MCF 10A (cell line): Measurements from ENCODE around the gene GTPBP6. TPM values are rescaled to one million over a fixed set of nuclear protein-coding genes. Genes with fewer than 3 reads are reported as not detected.

ENCODE experiments used
- BruUV-seq: library from RNA; stranded (reverse); fragments of 400-500 nt; replicated peaks from 2 replicates; lab custom pipeline; 2021; lab: Mats Ljungman, UMichigan
- CTCF ChIA-PET: fragments of 300-600 bp; sonication (Branson Sonifier 250); formaldehyde crosslinking; extraction: SDS; loops from one replicate; lab custom pipeline; 2021; ENCODE audit warnings: antibody characterized with exemption, inconsistent platforms; lab: Yijun Ruan, JAX
- POLR2A ChIA-PET: fragments of 300-600, 350-650 bp; sonication (Branson Sonifier 250); formaldehyde crosslinking; extraction: SDS; loops from one replicate; lab custom pipeline; 2020; ENCODE audit warnings: antibody characterized with exemption, inconsistent platforms; lab: Yijun Ruan, JAX
- DNase-seq: peaks from one replicate; pipeline ENCODE4 v3.0.0-alpha.2; 2018; ENCODE audit not compliant: unreplicated experiment
- H3K27ac Mint-ChIP-seq: one replicate; pipeline ENCODE4 v1.8.0; 2022; ENCODE audit warnings: mild to moderate bottlenecking, low read depth, mixed read lengths; ENCODE audit not compliant: unreplicated experiment
- H3K27me3 Mint-ChIP-seq: one replicate; pipeline ENCODE4 v1.8.0; 2022; ENCODE audit warnings: mixed read lengths; ENCODE audit not compliant: insufficient read depth, unreplicated experiment
- H3K36me3 Mint-ChIP-seq: one replicate; pipeline ENCODE4 v1.8.0; 2022; ENCODE audit warnings: mild to moderate bottlenecking, moderate library complexity, mixed read lengths; ENCODE audit not compliant: insufficient read depth, unreplicated experiment
- H3K4me1 Mint-ChIP-seq: one replicate; pipeline ENCODE4 v1.8.0; 2022; ENCODE audit warnings: mixed read lengths; ENCODE audit not compliant: insufficient read depth, unreplicated experiment
- H3K4me3 Mint-ChIP-seq: one replicate; pipeline ENCODE4 v1.8.0; 2022; ENCODE audit warnings: mild to moderate bottlenecking, moderate library complexity, mixed read lengths; ENCODE audit not compliant: unreplicated experiment
- H3K9me3 Mint-ChIP-seq: one replicate; pipeline ENCODE4 v1.8.0; 2022; ENCODE audit warnings: mixed read lengths; ENCODE audit not compliant: unreplicated experiment
- intact Hi-C: fragments of 100-400 bp; cut with micrococcal nuclease; formaldehyde crosslinking; loops from 2 replicates; pipeline ENCODE4 v1.14.1; 2022
- total RNA-seq: library from RNA; stranded (reverse); gene quantifications from 2 replicates; pipeline ENCODE4 v1.2.3, GENCODE V29; 2022
- TF ChIP-seq, protein P1 (sequence below): fragments of 200-600 bp; IDR thresholded peaks from one replicate; pipeline ENCODE4 v1.8.0; 2022; ENCODE audit warnings: antibody characterized with exemption, mild to moderate bottlenecking; ENCODE audit not compliant: unreplicated experiment

GTPBP6 gene
- total RNA-seq, 1 experiment from 2014 or later, result 73.4 TPM

DNA sequence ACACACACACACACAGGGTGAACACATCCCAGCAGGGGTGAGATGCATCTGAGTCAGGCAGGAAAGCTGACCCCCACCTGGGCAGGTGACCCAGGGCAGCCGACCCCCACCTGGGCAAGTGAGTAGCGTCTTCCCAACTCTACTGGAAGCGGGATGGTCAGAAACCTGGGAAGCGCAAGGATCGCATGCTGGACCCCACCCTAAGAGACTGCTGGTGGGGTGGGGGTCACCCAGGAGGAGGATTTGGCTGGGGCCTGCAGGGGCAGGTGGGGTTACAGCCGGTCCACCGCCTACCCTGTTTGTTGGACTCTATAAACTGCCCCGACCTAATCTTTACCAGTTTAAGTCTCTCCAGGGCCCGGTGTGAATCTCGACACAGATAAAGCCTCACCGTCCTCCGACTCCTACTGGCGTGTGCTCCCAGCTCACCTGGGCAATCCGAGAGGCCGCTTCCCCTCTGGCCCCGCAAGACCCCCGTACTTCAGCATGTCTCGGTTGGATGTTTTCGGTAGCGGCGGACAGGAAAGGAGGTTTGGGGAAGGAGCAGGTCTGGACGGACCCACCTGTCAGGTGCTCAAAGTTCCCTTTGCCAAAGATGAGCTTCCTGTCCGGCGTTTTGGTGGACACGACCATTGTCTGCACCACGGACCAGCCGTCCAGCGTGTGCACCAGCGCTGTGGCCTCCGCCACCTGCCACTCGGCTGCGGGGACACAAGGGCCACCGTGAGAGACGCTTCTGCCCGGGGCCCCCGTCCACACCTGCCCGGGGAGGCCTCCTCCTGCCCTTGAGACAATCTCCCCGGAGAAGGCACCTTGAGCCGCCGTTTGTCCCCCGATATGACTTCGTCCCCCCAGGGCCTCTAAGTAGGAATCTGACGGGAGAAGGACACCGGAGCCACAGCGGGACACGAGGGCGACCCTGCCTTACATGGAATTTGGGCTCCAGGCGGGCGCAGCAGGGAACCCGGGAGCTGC is 2.0 kb downstream of the GTPBP6 start:
- TSS peak; percentile 6 for BruUV-seq
- Mint-ChIP-seq H3K4me3 (peak overlapping the region; percentile 72), H3K27me3 (no peaks in the 10 kb centered on the region), H3K4me1 (no peaks in the 10 kb centered on the region), H3K27ac (no peak overlapping the region), H3K36me3 (peaks cover 49% of the 10 kb centered on the region), H3K9me3 (no peaks in the 10 kb centered on the region)
- POLR2A ChIA-PET, result no interaction called here
- no peak for DNase-seq
- intact Hi-C loops, result no loop called here
- CTCF ChIA-PET, result no interaction called here
- TF ChIP-seq, protein P1, sequence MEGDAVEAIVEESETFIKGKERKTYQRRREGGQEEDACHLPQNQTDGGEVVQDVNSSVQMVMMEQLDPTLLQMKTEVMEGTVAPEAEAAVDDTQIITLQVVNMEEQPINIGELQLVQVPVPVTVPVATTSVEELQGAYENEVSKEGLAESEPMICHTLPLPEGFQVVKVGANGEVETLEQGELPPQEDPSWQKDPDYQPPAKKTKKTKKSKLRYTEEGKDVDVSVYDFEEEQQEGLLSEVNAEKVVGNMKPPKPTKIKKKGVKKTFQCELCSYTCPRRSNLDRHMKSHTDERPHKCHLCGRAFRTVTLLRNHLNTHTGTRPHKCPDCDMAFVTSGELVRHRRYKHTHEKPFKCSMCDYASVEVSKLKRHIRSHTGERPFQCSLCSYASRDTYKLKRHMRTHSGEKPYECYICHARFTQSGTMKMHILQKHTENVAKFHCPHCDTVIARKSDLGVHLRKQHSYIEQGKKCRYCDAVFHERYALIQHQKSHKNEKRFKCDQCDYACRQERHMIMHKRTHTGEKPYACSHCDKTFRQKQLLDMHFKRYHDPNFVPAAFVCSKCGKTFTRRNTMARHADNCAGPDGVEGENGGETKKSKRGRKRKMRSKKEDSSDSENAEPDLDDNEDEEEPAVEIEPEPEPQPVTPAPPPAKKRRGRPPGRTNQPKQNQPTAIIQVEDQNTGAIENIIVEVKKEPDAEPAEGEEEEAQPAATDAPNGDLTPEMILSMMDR, result no peak

DNA sequence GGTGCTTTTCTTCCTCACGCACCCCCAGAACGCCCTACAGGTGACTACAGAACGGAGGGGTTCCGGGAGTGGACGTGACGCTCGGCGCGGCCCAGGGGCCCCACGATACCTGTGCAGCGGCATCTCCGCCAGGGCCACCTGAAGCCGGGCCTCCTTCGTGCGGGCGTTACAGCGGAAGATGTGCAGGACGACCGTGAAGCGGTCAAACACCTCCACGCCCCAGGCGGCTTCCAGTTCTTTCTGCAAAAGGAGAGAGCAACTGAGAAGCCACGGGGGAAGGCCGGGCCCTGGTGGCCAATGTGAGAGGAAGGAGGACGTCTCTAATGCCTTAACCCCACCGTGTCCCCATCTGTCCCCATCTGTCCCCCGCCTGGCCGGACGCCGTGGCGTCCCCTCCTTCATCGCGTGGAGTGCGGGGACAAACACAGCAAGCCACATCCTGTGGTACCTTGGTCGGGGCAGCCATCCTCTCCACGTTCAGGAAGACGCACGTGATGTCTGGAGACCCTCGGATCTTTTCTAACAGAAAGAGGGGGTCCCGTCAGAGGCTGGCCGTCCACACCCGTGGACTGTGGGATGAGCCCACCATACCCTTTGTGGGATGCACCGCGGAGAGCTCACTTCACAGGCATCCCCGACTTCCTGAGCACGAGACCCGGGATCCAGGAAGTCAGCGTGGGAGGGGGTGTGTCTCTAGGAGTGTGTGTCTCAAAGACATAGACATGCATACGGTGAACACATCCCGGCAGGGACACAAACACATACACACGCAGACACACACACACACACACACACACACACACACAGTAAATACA is 3.6 kb downstream of the GTPBP6 start:
- ChIA-PET CTCF (no interaction called here), POLR2A (no interaction called here)
- Mint-ChIP-seq H3K4me1 (no peaks in the 10 kb centered on the region), H3K27me3 (no peaks in the 10 kb centered on the region), H3K9me3 (no peaks in the 10 kb centered on the region), H3K36me3 (peaks cover 52% of the 10 kb centered on the region), H3K4me3 (no peak overlapping the region), H3K27ac (no peak overlapping the region)
- no peak for DNase-seq
- intact Hi-C loops, result no loop called here
- TF ChIP-seq, protein P1, result no peak
- BruUV-seq, result TSS peak; percentile 6

DNA sequence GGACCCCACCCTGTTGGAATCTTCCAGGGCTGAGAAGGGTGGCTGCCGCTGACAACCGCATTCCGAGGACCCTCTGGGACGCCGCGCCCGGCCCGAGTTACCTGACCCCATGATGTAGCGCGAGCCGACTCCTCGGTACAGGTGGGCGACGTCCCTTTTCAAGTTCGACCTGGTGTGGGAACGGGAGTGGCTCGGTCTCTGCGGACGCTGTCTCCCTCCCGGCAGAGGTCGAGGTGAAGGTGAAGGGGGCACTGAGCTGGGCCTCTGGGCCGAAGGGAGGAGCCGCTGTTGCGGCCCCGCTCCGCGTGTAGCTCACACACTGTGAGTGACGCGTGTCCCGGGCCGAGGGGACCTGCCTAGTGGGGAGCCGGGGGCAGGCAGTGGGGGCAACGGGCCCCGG is 4.5 kb downstream of the GTPBP6 start:
- ChIA-PET CTCF (no interaction called here), POLR2A (no interaction called here)

More for the DNA sequence above, 4.5 kb downstream of the GTPBP6 start:
- no peak overlapping the region for H3K27ac Mint-ChIP-seq
- intact Hi-C loops, result no loop called here
- H3K27me3 Mint-ChIP-seq, result no peaks in the 10 kb centered on the region
- H3K4me1 Mint-ChIP-seq, result no peaks in the 10 kb centered on the region
- no peaks in the 10 kb centered on the region for H3K9me3 Mint-ChIP-seq
- peaks cover 58% of the 10 kb centered on the region for H3K36me3 Mint-ChIP-seq
- BruUV-seq, result no TSS peak
- DNase-seq, result no peak
- H3K4me3 Mint-ChIP-seq, result no peak overlapping the region
- TF ChIP-seq, protein P1, result no peak
